A172 (cell line): ENCODE results near the gene ASL. TPM values are rescaled to one million over a fixed set of nuclear protein-coding genes. Genes with fewer than 3 reads are reported as not detected.
A peak's percentile ranks its signal among the peaks of the same experiment; 100 is the strongest.
"Not testable (repeated sequence)": the region's sequence is repeated elsewhere in the genome, so short reads cannot be mapped to it uniquely, and the experiment has no call there.

Experiments used
- DNase-seq: peaks from one replicate; pipeline ENCODE4 v3.0.0-alpha.2; 2015; ENCODE audit warnings: low spot score
- total RNA-seq: library from RNA; depleted of rRNA; stranded (reverse); fragments of >200 nt; shearing (Covaris generic); gene quantifications from 2 replicates; pipeline ENCODE4 v1.2.3, GENCODE V29; 2014

The ASL gene
- total RNA-seq, 1 experiment from 2014 or later = 64.6 TPM

- DNase-seq = no peak
Observed at GRCh38 chr7:66076462-66077329, 1.1 kb downstream of the ASL start.

GRCh38 chr7:66078067-66078466, 2.4 kb downstream of the ASL start:
- DNase-seq = no peak

- no peak for DNase-seq
Observed at GRCh38 chr7:66082083-66082482, 6.5 kb downstream of the ASL start.

GRCh38 chr7:66082886-66083415, 7.3 kb downstream of the ASL start:
- DNase-seq = no peak

- no peak for DNase-seq
Observed at GRCh38 chr7:66083677-66084076, 8.1 kb downstream of the ASL start.

GRCh38 chr7:66088861-66089838, 13.5 kb downstream of the ASL start:
- no peak for DNase-seq

GRCh38 chr7:66092654-66093053, 17.0 kb downstream of the ASL start:
- DNase-seq = no peak

- no peak for DNase-seq
Observed at GRCh38 chr7:66095010-66095409, 19.4 kb downstream of the ASL start.

- no peak for DNase-seq
Observed at GRCh38 chr7:66099232-66099550, 23.6 kb downstream of the ASL start.

GRCh38 chr7:66099551-66100407, 24.2 kb downstream of the ASL start:
- peak; percentile 97 for DNase-seq

- DNase-seq = peak; percentile 11
Observed at GRCh38 chr7:66100408-66101050, 24.9 kb downstream of the ASL start.

- not testable (repeated sequence) for DNase-seq
Observed at GRCh38 chr7:66102168-66102567, 26.5 kb downstream of the ASL start.

GRCh38 chr7:66103994-66104393, 28.4 kb downstream of the ASL start:
- not testable (repeated sequence) for DNase-seq

- no peak for DNase-seq
Observed at GRCh38 chr7:66105263-66105748, 29.7 kb downstream of the ASL start.

GRCh38 chr7:66108410-66108809, 32.8 kb downstream of the ASL start:
- DNase-seq = not testable (repeated sequence)

- DNase-seq = peak; percentile 98
Observed at GRCh38 chr7:66110856-66111255, 35.2 kb downstream of the ASL start.

- DNase-seq = peak; percentile 78
Observed at GRCh38 chr7:66114743-66115649, 39.4 kb downstream of the ASL start, which contains the start of gene CRCP. Gene CRCP, plus strand, starts transcription at chr7:66114847. Its CDS starts 116 bp downstream, at chr7:66114963.

- DNase-seq = not testable (repeated sequence)
Observed at GRCh38 chr7:66116680-66117420, 41.2 kb downstream of the ASL start.

GRCh38 chr7:66118603-66119002, 43.0 kb downstream of the ASL start:
- no peak for DNase-seq
